K562 (cell line): ENCODE data around the gene MBNL1. TPM values are rescaled to one million over a fixed set of nuclear protein-coding genes. Genes with fewer than 3 reads are reported as not detected.

Experiments
- DACH1 ChIP-seq: fragments of 450-650 bp; IDR thresholded peaks from 2 replicates; pipeline ENCODE4 v1.6.1; 2018; ENCODE audit not compliant: partially characterized antibody
- ELF1 ChIP-seq: fragments of 200-800 bp; sonication (Bioruptor generic); IDR thresholded peaks from 2 replicates; pipeline ENCODE4 v1.6.1; 2016; ENCODE audit warnings: missing genetic modification characterization, missing compliant biosample characterization
- GABPA ChIP-seq: fragments of 200-800 bp; sonication (Bioruptor generic); conservative IDR thresholded peaks from 2 replicates; pipeline ENCODE4 v1.6.1; 2016; ENCODE audit warnings: low read depth, missing genetic modification characterization, missing compliant biosample characterization
- JUN ChIP-seq, 2 experiments: sonication (generic) in 1 of 2; formaldehyde crosslinking in 1 of 2; IDR thresholded peaks; 2 replicates each; pipeline versions ENCODE4 v1.6.1 to v1.8.0; 2012 to 2022; ENCODE audit warnings: borderline replicate concordance in 2 of 2, mild to moderate bottlenecking in 2 of 2, improper control_type of control experiment in 1 of 2, low read depth in 1 of 2, low read length in 1 of 2, missing genetic modification reagents in 1 of 2
- MAFK ChIP-seq: IDR thresholded peaks from 2 replicates; pipeline ENCODE4 v1.6.1; 2011; ENCODE audit warnings: low read length, improper control_type of control experiment
- MECOM ChIP-seq: fragments of 250-450 bp; sonication (Bioruptor Pico); IDR thresholded peaks from 2 replicates; pipeline ENCODE4 v1.8.0; 2022; ENCODE audit warnings: inconsistent platforms
- NBN ChIP-seq: fragments of 450-650 bp; IDR thresholded peaks from 2 replicates; pipeline ENCODE4 v1.6.1; 2016; ENCODE audit warnings: low read depth, mild to moderate bottlenecking
- NCOA4 ChIP-seq: fragments of 450-650 bp; IDR thresholded peaks from 2 replicates; pipeline ENCODE4 v1.6.1; 2018; ENCODE audit warnings: mild to moderate bottlenecking; ENCODE audit not compliant: partially characterized antibody
- NR2F6 ChIP-seq: fragments of 450-650 bp; formaldehyde crosslinking; IDR thresholded peaks from 2 replicates; pipeline ENCODE4 v1.4.0; 2020; ENCODE audit warnings: mild to moderate bottlenecking
- NRF1 ChIP-seq, 2 experiments: fragments of 450-650 bp; IDR thresholded peaks in 1 of 2; conservative IDR thresholded peaks in 1 of 2; 2 replicates each; pipeline ENCODE4 v1.6.1; 2014; ENCODE audit warnings: mild to moderate bottlenecking in 2 of 2
- OTX1 ChIP-seq: fragments of 450-650 bp; formaldehyde crosslinking; IDR thresholded peaks from 2 replicates; pipeline ENCODE4 v1.4.0; 2022; ENCODE audit warnings: mild to moderate bottlenecking
- POLR2H ChIP-seq: IDR thresholded peaks from 2 replicates; pipeline ENCODE4 v1.6.1; 2016; ENCODE audit warnings: missing genetic modification characterization, low read depth, mild to moderate bottlenecking, control low read depth, missing compliant biosample characterization, moderate library complexity
- U2AF2 ChIP-seq: fragments of 200-400 bp; formaldehyde crosslinking; optimal IDR thresholded peaks from 2 replicates; pipeline ENCODE3; 2017; ENCODE audit warnings: low read depth, mild to moderate bottlenecking, low read length
- ZEB2 ChIP-seq: fragments of 450-650 bp; IDR thresholded peaks from 2 replicates; pipeline ENCODE4 v1.6.1; 2016
- ZFPM2 ChIP-seq: fragments of 250-450 bp; sonication (Bioruptor Pico); IDR thresholded peaks from 2 replicates; pipeline ENCODE4 v1.5.1; 2022; ENCODE audit warnings: mild to moderate bottlenecking
- polyA plus RNA-seq, 8 experiments: library from polyadenylated mRNA; depleted of rRNA in 4 of 8; stranded (reverse) in 5 of 8; unstranded in 3 of 8; fragments of >200 nt; fragmentation: Nextera tagmentation in 2 of 8; fragmentation: Illumina TruSeq in 1 of 8; extraction: Ambion mirVana in 2 of 8; extraction: Trizol in 1 of 8; gene quantifications; 2 replicates each; pipeline versions ENCODE4 v1.2.1 to v1.2.3, GENCODE V29; 2011 to 2014; ENCODE audit warnings: inconsistent platforms in 1 of 8, missing spikeins in 1 of 8
- total RNA-seq, 7 experiments: library from RNA; depleted of rRNA in 6 of 7; stranded (reverse); fragments of >200 nt in 6 of 7; fragmentation: Illumina TruSeq in 2 of 7; extraction: Trizol in 2 of 7; gene quantifications; 2 replicates each; pipeline versions ENCODE4 v1.2.1 to v1.2.3, GENCODE V29; 2011 to 2021; ENCODE audit warnings: low replicate concordance in 1 of 7
- TF ChIP-seq, protein P1 (sequence below): sonication (generic); formaldehyde crosslinking; IDR thresholded peaks from 2 replicates; pipeline ENCODE4 v1.8.0; 2022; ENCODE audit warnings: missing genetic modification reagents, mild to moderate bottlenecking, moderate library complexity, borderline replicate concordance
- TF ChIP-seq, protein P2 (sequence below): sonication (generic); formaldehyde crosslinking; IDR thresholded peaks from 2 replicates; pipeline ENCODE4 v1.9.0; 2022; ENCODE audit warnings: mild to moderate bottlenecking, missing genetic modification reagents
- TF ChIP-seq, protein P3 (sequence below): sonication (generic); formaldehyde crosslinking; IDR thresholded peaks from 2 replicates; pipeline ENCODE4 v1.8.1; 2022; ENCODE audit warnings: missing genetic modification reagents
- TF ChIP-seq, protein P4 (sequence below), 2 experiments: IDR thresholded peaks in 1 of 2; conservative IDR thresholded peaks in 1 of 2; 2 replicates each; pipeline ENCODE4 v1.6.1; 2016; ENCODE audit warnings: low read depth in 2 of 2, mild to moderate bottlenecking in 1 of 2, missing compliant biosample characterization in 1 of 2, missing genetic modification characterization in 1 of 2, moderate library complexity in 1 of 2
- TF ChIP-seq, protein P5 (sequence below): fragments of 250-450 bp; sonication (Bioruptor Pico); IDR thresholded peaks from 2 replicates; pipeline ENCODE4 v1.8.0; 2022; ENCODE audit warnings: inconsistent platforms

MBNL1 gene
- total and polyA plus RNA-seq, 9 of the 15 experiments (the other 6 are each of a cell fraction or from before 2014, with no cell fraction given), result 70.3 to 243 (median 220) TPM

DNA sequence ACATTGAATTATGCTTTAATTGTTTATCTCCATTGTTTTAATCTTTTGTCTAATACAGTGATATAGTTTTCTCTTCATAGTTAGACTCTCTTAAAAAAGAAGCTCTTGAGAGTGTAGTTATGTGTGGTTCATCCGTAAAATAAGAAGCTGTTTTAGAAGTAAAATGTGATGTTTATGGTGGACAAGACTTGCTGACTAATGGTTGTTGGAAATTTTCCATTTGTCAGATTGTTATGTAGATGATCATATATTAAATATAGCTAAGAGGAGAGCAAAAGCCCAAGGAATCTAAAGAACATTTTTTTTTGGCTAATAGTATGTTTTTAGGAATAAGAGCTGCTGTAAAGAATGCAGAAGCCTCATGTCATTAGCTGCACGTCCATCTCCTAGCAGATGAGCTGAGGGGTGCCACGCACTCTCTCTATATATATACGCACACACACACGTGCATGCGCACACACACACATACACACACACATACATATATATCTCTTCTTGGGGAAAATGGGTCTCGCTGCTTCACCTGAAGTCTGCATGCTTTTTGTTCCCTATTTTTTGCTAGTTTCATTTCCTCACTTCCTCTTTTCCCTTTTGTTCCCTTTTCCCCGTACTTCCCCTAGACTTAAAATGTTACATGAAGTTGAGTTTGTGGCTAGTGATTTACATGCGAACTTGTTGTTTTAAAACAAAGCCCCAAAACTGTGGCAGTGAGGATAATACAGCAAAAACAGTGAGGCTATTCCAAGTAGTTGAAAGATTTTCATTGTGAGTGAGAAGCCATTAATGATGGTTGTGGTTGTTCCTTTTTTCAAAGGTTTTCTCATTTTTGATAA, 107.8 kb downstream of the MBNL1 start (continued):
- TF ChIP-seq JUN (IDR thresholded peaks at IDR 0.05; ENCODE audit: borderline replicate concordance, low read depth, low read length) (no peak), JUN (CRISPR knock-in tag; IDR thresholded peaks at IDR 0.05; ENCODE audit: borderline replicate concordance) (no peak), GABPA (tag) (no peak), MECOM (CRISPR knock-in tag) (no peak), ZEB2 (peak; percentile 68; the same call in 1 of the 2 replicates), NBN (peak; percentile 54; the same call in 1 of the 2 replicates), ELF1 (tag) (no peak), U2AF2 (no peak), POLR2H (tag) (no peak), NCOA4 (no peak), DACH1 (no peak), ZFPM2 (CRISPR knock-in tag) (no peak), NR2F6 (CRISPR knock-in tag) (no peak), OTX1 (CRISPR knock-in tag) (no peak), MAFK (0 out of 2 replicates have a peak, but pooled peaks have one; percentile 2), NRF1 (conservative IDR thresholded peaks at IDR 0.05 in 1 of 2, IDR thresholded peaks at IDR 0.05 in 1 of 2) (peak; percentile 39 to 41; a peak in 3 of 4 replicates)
- TF ChIP-seq, protein P1, sequence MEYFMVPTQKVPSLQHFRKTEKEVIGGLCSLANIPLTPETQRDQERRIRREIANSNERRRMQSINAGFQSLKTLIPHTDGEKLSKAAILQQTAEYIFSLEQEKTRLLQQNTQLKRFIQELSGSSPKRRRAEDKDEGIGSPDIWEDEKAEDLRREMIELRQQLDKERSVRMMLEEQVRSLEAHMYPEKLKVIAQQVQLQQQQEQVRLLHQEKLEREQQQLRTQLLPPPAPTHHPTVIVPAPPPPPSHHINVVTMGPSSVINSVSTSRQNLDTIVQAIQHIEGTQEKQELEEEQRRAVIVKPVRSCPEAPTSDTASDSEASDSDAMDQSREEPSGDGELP (CRISPR knock-in tag), result no peak
- TF ChIP-seq, protein P2, sequence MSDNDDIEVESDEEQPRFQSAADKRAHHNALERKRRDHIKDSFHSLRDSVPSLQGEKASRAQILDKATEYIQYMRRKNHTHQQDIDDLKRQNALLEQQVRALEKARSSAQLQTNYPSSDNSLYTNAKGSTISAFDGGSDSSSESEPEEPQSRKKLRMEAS (CRISPR knock-in tag), result no peak
- TF ChIP-seq, protein P3, sequence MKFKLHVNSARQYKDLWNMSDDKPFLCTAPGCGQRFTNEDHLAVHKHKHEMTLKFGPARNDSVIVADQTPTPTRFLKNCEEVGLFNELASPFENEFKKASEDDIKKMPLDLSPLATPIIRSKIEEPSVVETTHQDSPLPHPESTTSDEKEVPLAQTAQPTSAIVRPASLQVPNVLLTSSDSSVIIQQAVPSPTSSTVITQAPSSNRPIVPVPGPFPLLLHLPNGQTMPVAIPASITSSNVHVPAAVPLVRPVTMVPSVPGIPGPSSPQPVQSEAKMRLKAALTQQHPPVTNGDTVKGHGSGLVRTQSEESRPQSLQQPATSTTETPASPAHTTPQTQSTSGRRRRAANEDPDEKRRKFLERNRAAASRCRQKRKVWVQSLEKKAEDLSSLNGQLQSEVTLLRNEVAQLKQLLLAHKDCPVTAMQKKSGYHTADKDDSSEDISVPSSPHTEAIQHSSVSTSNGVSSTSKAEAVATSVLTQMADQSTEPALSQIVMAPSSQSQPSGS, result no peak
- TF ChIP-seq, protein P4, sequence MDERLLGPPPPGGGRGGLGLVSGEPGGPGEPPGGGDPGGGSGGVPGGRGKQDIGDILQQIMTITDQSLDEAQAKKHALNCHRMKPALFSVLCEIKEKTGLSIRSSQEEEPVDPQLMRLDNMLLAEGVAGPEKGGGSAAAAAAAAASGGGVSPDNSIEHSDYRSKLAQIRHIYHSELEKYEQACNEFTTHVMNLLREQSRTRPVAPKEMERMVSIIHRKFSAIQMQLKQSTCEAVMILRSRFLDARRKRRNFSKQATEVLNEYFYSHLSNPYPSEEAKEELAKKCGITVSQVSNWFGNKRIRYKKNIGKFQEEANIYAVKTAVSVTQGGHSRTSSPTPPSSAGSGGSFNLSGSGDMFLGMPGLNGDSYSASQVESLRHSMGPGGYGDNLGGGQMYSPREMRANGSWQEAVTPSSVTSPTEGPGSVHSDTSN (CRISPR knock-in tag; IDR thresholded peaks at IDR 0.05; ENCODE audit: low read depth), result no peak
- TF ChIP-seq, protein P4 (tag; conservative IDR thresholded peaks at IDR 0.05; ENCODE audit: low read depth), result peak; percentile 47; the same call in 1 of the 2 replicates
- TF ChIP-seq, protein P5, sequence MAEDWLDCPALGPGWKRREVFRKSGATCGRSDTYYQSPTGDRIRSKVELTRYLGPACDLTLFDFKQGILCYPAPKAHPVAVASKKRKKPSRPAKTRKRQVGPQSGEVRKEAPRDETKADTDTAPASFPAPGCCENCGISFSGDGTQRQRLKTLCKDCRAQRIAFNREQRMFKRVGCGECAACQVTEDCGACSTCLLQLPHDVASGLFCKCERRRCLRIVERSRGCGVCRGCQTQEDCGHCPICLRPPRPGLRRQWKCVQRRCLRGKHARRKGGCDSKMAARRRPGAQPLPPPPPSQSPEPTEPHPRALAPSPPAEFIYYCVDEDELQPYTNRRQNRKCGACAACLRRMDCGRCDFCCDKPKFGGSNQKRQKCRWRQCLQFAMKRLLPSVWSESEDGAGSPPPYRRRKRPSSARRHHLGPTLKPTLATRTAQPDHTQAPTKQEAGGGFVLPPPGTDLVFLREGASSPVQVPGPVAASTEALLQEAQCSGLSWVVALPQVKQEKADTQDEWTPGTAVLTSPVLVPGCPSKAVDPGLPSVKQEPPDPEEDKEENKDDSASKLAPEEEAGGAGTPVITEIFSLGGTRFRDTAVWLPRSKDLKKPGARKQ, result 0 out of 2 replicates have a peak, but pooled peaks have one; percentile 35
